GM18907 (cell line): ENCODE data around the gene TMC8.
"Not testable (repeated sequence)": the region's sequence is repeated elsewhere in the genome, so short reads cannot be mapped to it uniquely, and the experiment has no call there.

ENCODE experiments used
- ATAC-seq: cut with Tn5 transposase; IDR thresholded peaks from one replicate; pipeline ENCODE4 v1.9.1; 2021; ENCODE audit warnings: mild to moderate bottlenecking, moderate library complexity; ENCODE audit not compliant: unreplicated experiment

TMC8 gene

DNA sequence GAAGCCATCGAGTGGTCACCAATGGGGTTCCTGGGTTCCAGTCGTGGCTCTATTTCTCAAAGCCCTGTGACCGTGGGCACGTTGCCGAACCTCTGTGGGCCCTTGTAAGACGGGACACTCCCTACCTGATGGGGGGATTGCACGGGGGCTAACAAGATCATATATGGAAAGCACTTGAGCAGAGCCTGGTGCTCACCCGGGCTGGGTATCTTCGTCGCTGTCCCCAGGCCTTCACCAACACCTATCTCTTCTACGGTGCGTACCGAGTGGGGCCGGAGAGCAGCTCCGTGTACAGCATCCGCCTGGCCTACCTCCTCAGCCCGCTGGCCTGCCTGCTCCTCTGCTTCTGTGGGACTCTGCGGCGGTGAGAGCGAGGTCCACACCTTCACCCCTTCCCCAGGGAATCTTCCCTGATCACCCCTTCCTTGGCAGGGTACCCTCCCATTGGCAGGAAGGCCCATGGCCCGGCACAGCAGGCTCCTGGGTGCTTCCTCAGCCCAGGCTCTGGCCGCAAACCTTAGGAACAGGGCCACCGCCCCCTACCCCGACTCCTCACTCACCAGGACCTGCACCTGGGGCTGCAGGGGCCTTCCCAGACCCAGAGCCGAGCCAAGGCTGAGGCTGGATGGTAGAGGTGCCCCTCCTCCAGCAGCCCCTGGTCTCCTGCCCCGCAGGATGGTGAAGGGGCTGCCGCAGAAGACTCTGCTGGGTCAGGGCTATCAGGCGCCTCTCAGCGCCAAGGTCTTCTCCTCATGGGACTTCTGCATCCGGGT lies 2.8 kb downstream of the TMC8 start:
- ATAC-seq, result no peak

DNA sequence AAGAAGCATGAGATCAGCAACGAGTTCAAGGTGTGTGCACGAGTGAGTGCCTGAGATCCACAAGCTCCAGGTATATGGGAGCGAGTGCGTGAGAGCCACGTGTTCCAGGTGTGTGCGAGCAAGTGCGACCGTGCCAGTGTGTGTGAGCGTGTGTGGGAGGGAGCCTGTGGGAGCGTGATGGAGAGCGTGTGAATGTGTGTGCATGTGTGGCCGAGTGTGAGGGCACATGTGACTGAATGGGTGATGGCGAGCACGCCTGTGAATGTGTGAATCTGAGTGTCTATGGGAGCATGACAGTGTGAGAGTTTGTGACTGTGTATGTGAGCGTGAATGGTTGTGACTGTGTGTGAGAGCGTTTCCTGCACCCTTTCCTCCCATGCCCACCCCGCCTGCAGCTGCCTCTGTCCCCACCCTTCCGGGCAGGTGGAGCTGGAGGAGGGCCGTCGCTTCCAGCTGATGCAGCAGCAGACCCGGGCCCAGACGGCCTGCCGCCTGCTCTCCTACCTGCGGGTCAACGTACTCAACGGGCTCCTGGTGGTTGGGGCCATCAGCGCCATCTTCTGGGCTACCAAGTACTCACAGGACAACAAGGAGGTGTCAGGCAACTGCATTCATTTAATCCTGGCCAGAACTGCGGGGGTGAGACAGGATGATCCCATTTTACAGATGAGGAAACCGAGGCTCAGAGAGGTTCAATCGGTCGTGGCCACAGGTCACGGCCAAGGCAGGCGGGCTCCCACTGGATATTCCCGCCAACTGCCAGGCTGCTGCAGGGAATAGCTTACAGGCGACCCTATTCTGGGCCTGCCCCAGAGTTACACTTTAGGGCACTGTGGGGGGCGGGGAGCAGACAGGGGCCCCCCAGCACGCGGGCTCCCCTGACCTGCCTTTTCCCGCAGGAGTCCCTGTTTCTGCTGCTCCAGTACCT lies 3.7 kb downstream of the TMC8 start:
- no peak for ATAC-seq

GRCh38 chr17:78134899-78135385 lies 4.4 kb downstream of the TMC8 start:
- ATAC-seq, result no peak

DNA sequence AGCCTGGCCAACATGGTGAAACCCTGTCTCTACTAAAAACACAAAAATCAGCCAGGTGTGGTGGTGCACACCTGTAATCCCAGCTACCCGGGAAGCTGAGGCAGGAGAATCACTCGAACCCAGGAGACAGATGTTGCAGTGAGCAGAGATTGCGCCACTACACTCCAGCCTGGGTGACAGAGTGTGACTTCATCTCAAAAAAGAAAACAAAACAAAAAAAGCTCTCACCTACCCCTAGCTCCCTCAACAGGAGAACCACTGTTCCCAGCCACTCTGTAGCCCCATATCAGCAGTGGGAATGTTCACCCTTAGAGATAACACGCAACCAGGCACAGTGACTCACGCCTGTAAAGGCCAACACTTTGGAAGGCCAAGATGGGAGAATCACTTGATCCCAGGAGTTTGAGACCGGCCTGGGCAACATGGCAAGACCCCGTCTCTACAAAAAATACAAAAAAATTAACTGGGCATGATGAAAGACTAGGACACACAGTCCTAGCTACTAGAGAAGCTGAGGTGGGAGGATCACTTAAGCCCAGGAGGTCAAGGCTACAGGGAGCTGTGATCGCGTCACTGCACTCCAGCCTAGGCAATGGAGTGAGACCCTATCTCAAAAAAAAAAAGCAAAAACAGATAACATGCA lies 5.4 kb downstream of the TMC8 start:
- no peak for ATAC-seq

- no peak for ATAC-seq
These were observed 7.0 kb downstream of the TMC8 start for GRCh38 chr17:78137392-78138203.

- no peak for ATAC-seq
These were observed 7.9 kb downstream of the TMC8 start for GRCh38 chr17:78138204-78139060.

DNA sequence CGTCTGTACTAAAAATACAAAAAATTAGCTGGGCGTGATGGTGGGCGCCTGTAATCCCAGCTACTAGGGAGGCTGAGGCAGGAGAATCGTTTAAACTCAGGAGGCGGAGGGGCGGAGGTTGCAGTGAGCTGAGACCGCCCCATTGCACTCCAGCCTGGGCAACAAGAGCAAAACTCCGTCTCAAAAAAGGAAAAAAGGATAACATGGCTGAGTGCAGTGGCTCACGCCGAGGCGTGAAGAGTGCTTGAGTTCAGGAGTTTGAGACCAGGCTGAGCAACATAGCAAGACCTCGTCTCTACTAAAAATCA lies 9.2 kb downstream of the TMC8 start:
- not testable (repeated sequence) for ATAC-seq

GRCh38 chr17:78140169-78141051 lies 9.8 kb downstream of the TMC8 start:
- peak; percentile 70 for ATAC-seq

GRCh38 chr17:78141437-78142118 lies 11.0 kb downstream of the TMC8 start:
- ATAC-seq, result no peak

- ATAC-seq, result no peak
These were observed 11.7 kb downstream of the TMC8 start for GRCh38 chr17:78142119-78142861.

DNA sequence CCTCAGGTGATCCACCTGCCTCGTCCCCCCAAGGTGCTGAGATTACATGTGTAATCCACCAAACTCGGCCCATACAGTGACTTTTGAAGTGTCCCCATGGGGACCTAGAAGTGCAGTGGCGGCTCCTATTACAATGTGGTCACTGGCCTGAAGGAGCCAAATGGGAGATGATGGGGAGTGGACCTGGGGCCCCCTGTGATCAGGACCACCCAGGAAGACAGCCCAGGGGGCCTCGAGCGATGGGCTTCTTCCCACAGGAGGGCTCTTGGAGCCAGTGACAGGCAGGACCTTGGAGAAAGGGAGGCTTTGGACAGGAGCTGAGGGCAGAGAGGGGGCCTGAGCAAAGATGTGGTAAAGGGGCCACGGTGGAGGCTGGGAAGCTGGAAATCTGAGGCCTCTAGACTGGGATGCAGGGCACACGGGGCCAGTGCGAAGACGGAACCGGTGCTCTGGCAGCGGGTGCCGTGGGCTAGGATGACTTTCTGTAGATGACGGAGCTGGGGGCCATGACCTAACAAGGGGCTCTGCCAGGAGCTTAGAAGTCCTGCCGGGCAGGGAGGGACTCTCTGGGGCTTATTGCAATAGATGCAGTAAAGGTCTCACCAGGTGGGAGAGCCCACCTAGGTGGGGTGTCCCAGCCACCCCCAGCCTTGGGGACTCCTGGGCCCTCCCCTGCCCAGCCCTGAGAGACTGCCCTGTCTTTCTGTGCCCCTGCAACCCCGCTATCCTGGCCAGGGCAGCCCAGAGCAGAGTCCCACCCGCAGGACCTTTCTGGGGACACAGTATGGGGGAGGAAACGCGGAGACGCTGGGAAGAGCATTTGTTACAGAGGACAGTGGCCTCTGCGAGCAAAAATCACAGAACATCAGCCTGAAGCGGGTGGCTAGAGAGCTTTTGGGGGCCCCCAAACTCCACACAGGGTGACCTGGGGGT lies 12.9 kb downstream of the TMC8 start:
- no peak for ATAC-seq

- ATAC-seq, result no peak
These were observed 13.7 kb downstream of the TMC8 start for GRCh38 chr17:78144147-78144719.

GRCh38 chr17:78144736-78145641 lies 14.4 kb downstream of the TMC8 start:
- ATAC-seq, result no peak

GRCh38 chr17:78146471-78146869 lies 15.9 kb downstream of the TMC8 start:
- no peak for ATAC-seq

GRCh38 chr17:78146881-78147280 lies 16.3 kb downstream of the TMC8 start:
- no peak for ATAC-seq
